HepG2 (cell line): ENCODE measurements around the gene TK2. TPM values are rescaled to one million over a fixed set of nuclear protein-coding genes. Genes with fewer than 3 reads are reported as not detected.

Source experiments
- AGO2 ChIP-seq: fragments of 200-400 bp; formaldehyde crosslinking; optimal IDR thresholded peaks from 2 replicates; pipeline ENCODE3; 2017; ENCODE audit warnings: mild to moderate bottlenecking, low read depth, low read length, moderate library complexity
- CENPT ChIP-seq: sonication (generic); formaldehyde crosslinking; IDR thresholded peaks from 2 replicates; pipeline ENCODE4 v1.8.0; 2022; ENCODE audit warnings: low read depth, mild to moderate bottlenecking, moderate library complexity, missing genetic modification reagents
- DRAP1 ChIP-seq: IDR thresholded peaks from 2 replicates; pipeline ENCODE4 v1.6.1; 2016; ENCODE audit warnings: missing genetic modification reagents, missing compliant biosample characterization
- NFATC3 ChIP-seq: sonication (generic); formaldehyde crosslinking; IDR thresholded peaks from 2 replicates; pipeline ENCODE4 v1.5.1; 2020; ENCODE audit warnings: mild to moderate bottlenecking, missing genetic modification reagents
- TERF1 ChIP-seq: sonication (generic); formaldehyde crosslinking; IDR thresholded peaks from 2 replicates; pipeline ENCODE4 v1.8.0; 2022; ENCODE audit warnings: mild to moderate bottlenecking, missing genetic modification reagents, moderate library complexity
- ZBTB10 ChIP-seq: sonication (generic); formaldehyde crosslinking; IDR thresholded peaks from 2 replicates; pipeline ENCODE4 v1.4.0; 2020; ENCODE audit warnings: missing genetic modification reagents, borderline replicate concordance
- ZNF253 ChIP-seq: sonication (generic); formaldehyde crosslinking; IDR thresholded peaks from 2 replicates; pipeline ENCODE4 v1.8.0; 2022; ENCODE audit warnings: mild to moderate bottlenecking, missing genetic modification reagents, borderline replicate concordance
- ZNF547 ChIP-seq: sonication (generic); formaldehyde crosslinking; IDR thresholded peaks from 2 replicates; pipeline ENCODE4 v1.5.1; 2020; ENCODE audit warnings: mild to moderate bottlenecking, missing genetic modification reagents
- ZNF558 ChIP-seq: sonication (generic); formaldehyde crosslinking; IDR thresholded peaks from 2 replicates; pipeline ENCODE4 v1.9.0; 2022; ENCODE audit warnings: mild to moderate bottlenecking, missing genetic modification reagents, borderline replicate concordance
- ZNF562 ChIP-seq: sonication (generic); formaldehyde crosslinking; IDR thresholded peaks from 2 replicates; pipeline ENCODE4 v1.8.0; 2022; ENCODE audit warnings: missing genetic modification reagents, borderline replicate concordance
- ZNF609 ChIP-seq: sonication (generic); formaldehyde crosslinking; IDR thresholded peaks from 2 replicates; pipeline ENCODE4 v1.4.0; 2020; ENCODE audit warnings: mild to moderate bottlenecking, missing genetic modification reagents, borderline replicate concordance
- ZNF709 ChIP-seq: sonication (generic); formaldehyde crosslinking; IDR thresholded peaks from 2 replicates; pipeline ENCODE4 v1.5.0; 2020; ENCODE audit warnings: mild to moderate bottlenecking, missing genetic modification reagents
- ZSCAN9 ChIP-seq: IDR thresholded peaks from 2 replicates; pipeline ENCODE4 v1.6.1; 2016; ENCODE audit warnings: borderline replicate concordance
- polyA plus RNA-seq, 8 experiments: library from polyadenylated mRNA; depleted of rRNA in 3 of 8; stranded (reverse) in 7 of 8; unstranded in 1 of 8; fragments of >200 nt; fragmentation: Illumina TruSeq in 4 of 8; extraction: Trizol in 4 of 8; gene quantifications; 2 replicates each; pipeline versions ENCODE4 v1.2.1 to v1.2.3, GENCODE V29; 2011 to 2016; ENCODE audit warnings: low read depth in 4 of 8, missing spikeins in 1 of 8, mixed read lengths in 1 of 8; ENCODE audit not compliant: insufficient read depth in 1 of 8
- total RNA-seq, 5 experiments: library from RNA; depleted of rRNA; stranded (reverse); fragments of >200 nt; fragmentation: Illumina TruSeq; extraction: Trizol; gene quantifications; 2 replicates each; pipeline ENCODE4 v1.2.3, GENCODE V29; 2016; ENCODE audit warnings: low read depth in 1 of 5
- TF ChIP-seq, protein P1 (sequence below): sonication (generic); formaldehyde crosslinking; IDR thresholded peaks from 2 replicates; pipeline ENCODE4 v1.8.1; 2023; ENCODE audit warnings: mild to moderate bottlenecking, inconsistent platforms, moderate library complexity, missing genetic modification reagents, borderline replicate concordance
- TF ChIP-seq, protein P2 (sequence below): sonication (generic); formaldehyde crosslinking; IDR thresholded peaks from 2 replicates; pipeline ENCODE4 v1.5.0; 2020; ENCODE audit warnings: missing genetic modification reagents, mild to moderate bottlenecking, borderline replicate concordance

TK2 gene
- total and polyA plus RNA-seq, 2 of the 13 experiments (the other 11 are each of a cell fraction or from before 2014, with no cell fraction given): 18.7 to 21.0 TPM

GRCh38 chr16:66552286-66553177, 2.6 kb upstream of the TK2 start, which contains the start of gene CKLF (continued):
- TF ChIP-seq, protein P1, sequence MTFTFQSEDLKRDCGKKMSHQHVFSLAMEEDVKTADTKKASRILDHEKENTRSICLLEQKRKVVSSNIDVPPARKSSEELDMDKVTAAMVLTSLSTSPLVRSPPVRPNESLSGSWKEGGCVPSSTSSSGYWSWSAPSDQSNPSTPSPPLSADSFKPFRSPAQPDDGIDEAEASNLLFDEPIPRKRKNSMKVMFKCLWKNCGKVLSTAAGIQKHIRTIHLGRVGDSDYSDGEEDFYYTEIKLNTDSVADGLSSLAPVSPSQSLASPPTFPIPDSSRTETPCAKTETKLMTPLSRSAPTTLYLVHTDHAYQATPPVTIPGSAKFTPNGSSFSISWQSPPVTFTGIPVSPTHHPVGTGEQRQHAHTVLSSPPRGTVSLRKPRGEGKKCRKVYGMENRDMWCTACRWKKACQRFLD (CRISPR knock-in tag): peak; percentile 99
- TF ChIP-seq ZNF609 (CRISPR knock-in tag): no peak; the same call in 1 of the 2 replicates
- peak; percentile 97 for TF ChIP-seq ZNF562 (CRISPR knock-in tag)
- peak; percentile 100 for TF ChIP-seq ZNF547 (CRISPR knock-in tag)
- TF ChIP-seq TERF1 (CRISPR knock-in tag): no peak
- TF ChIP-seq ZNF253: peak; percentile 73; the same call in 1 of the 2 replicates
- peak; percentile 73 for TF ChIP-seq AGO2
- peak; percentile 95; the same call in 1 of the 2 replicates for TF ChIP-seq ZNF558
- TF ChIP-seq ZBTB10 (CRISPR knock-in tag): peak; percentile 86; the same call in 1 of the 2 replicates
- TF ChIP-seq DRAP1: peak; percentile 82
- TF ChIP-seq ZSCAN9 (CRISPR knock-in tag): peak; percentile 99
- TF ChIP-seq ZNF709 (CRISPR knock-in tag): peak; percentile 99
- peak; percentile 97 for TF ChIP-seq CENPT (CRISPR knock-in tag)
- TF ChIP-seq, protein P2, sequence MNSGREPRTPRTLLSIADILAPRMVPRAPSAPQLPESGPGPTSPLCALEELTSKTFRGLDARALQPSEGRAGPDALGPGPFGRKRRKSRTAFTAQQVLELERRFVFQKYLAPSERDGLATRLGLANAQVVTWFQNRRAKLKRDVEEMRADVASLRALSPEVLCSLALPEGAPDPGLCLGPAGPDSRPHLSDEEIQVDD: peak; percentile 100
- TF ChIP-seq NFATC3 (CRISPR knock-in tag): peak; percentile 100
